Measurements from ENCODE around the gene MAPKAPK3. TPM values are rescaled to one million over a fixed set of nuclear protein-coding genes. Genes with fewer than 3 reads are reported as not detected.

Gene MAPKAPK3
- total and polyA plus RNA-seq, 8 donors = 15.8 to 30.6 (median 23.1) TPM

- 85 to 89% methylated on average over 1 of the region's 1 CpG for WGBS, 2 donors
- intact Hi-C loops (cut with DNase I) = no loop called here
- no peak for TF ChIP-seq CTCF (IDR thresholded peaks at IDR 0.05)
- H3K9me3 ChIP-seq = no peaks in the 10 kb centered on the region
- peaks cover 0 to 2% (median 0%) of the 10 kb centered on the region in 3 donors for H3K36me3 ChIP-seq
- ATAC-seq (no peak), DNase-seq (peak in 1 of 6 donors; percentile 38), FAIRE-seq (no peak)
- H3K4me3 ChIP-seq = no peak overlapping the region
- no peaks in the 10 kb centered on the region for H3K27me3 ChIP-seq
- H3K27ac ChIP-seq = no peak overlapping the region
- peaks cover 0 to 13% (median 6%) of the 10 kb centered on the region in 3 donors for H3K4me1 ChIP-seq
Observed at GRCh38 chr3:50574444-50574831, 42.5 kb upstream of the MAPKAPK3 start.

DNA sequence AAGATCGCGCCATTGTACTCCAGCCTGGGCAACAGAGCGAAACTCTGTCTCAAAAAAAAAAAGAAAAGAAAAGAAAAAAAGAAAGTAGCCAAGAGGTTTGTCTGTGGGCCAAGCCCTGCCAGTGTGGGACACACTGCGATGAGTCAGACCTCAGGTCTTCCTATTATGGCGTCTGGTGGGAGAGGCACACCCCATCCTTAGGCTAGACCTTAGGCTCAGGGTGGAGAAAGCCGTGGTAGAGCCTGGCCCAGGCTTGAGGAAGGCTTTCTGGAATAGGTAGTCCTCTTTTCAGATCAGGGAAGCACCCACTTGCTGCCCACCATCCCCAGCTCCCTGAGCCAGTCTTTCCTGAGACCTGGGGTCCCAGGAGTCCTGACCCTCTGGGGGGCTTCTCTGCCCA, 41.6 kb upstream of the MAPKAPK3 start:
- Histone ChIP-seq H3K4me3 (no peak overlapping the region), H3K27me3 (no peaks in the 10 kb centered on the region), H3K36me3 (peaks cover 0 to 7% (median 0%) of the 10 kb centered on the region in 3 donors), H3K27ac (no peak overlapping the region), H3K9me3 (no peaks in the 10 kb centered on the region), H3K4me1 (peaks cover 0 to 8% (median under 1%) of the 10 kb centered on the region in 3 donors)
- no peak for TF ChIP-seq CTCF (IDR thresholded peaks at IDR 0.05)
- ATAC-seq (no peak), FAIRE-seq (no peak), DNase-seq (peak in 1 of 6 donors; percentile 18)
- WGBS, 2 donors = 95% methylated on average over 6 of the region's 6 CpGs
- intact Hi-C loops (cut with DNase I) = no loop called here

- WGBS, 2 donors = 95% methylated on average over 2 of the region's 2 CpGs
- ATAC-seq = no peak
Observed at GRCh38 chr3:50577348-50577747, 39.6 kb upstream of the MAPKAPK3 start.

GRCh38 chr3:50580683-50581458, 36.1 kb upstream of the MAPKAPK3 start:
- peak in 2 of 4 donors; percentile 56 to 61 for ATAC-seq
- intact Hi-C loops (cut with DNase I) = no loop called here

More at GRCh38 chr3:50577348-50577747, 39.6 kb upstream of the MAPKAPK3 start:
- Histone ChIP-seq H3K4me3 (no peak overlapping the region), H3K9me3 (no peaks in the 10 kb centered on the region), H3K27me3 (no peaks in the 10 kb centered on the region), H3K4me1 (peaks cover 0 to 5% (median 0%) of the 10 kb centered on the region in 3 donors), H3K36me3 (peaks cover 0 to 7% (median 0%) of the 10 kb centered on the region in 3 donors), H3K27ac (no peak overlapping the region)
- no peak for FAIRE-seq
- TF ChIP-seq CTCF (IDR thresholded peaks at IDR 0.05) = no peak
- intact Hi-C loops (cut with DNase I) = no loop called here
- no peak for DNase-seq

More at GRCh38 chr3:50580683-50581458, 36.1 kb upstream of the MAPKAPK3 start:
- Histone ChIP-seq H3K4me1 (peaks cover 0 to 15% (median 0%) of the 10 kb centered on the region in 3 donors), H3K36me3 (peaks cover 0 to 7% (median 0%) of the 10 kb centered on the region in 3 donors), H3K27me3 (no peaks in the 10 kb centered on the region), H3K27ac (no peak overlapping the region), H3K9me3 (no peaks in the 10 kb centered on the region), H3K4me3 (no peak overlapping the region)
- 56 to 59% methylated on average over 9 of the region's 9 CpGs for WGBS, 2 donors
- no peak for TF ChIP-seq CTCF (IDR thresholded peaks at IDR 0.05)
- no peak for FAIRE-seq
- peak in 2 of 6 donors; percentile 45 to 53 for DNase-seq
